ENCODE results near the gene ATP6V1G2.

Gene ATP6V1G2

DNA sequence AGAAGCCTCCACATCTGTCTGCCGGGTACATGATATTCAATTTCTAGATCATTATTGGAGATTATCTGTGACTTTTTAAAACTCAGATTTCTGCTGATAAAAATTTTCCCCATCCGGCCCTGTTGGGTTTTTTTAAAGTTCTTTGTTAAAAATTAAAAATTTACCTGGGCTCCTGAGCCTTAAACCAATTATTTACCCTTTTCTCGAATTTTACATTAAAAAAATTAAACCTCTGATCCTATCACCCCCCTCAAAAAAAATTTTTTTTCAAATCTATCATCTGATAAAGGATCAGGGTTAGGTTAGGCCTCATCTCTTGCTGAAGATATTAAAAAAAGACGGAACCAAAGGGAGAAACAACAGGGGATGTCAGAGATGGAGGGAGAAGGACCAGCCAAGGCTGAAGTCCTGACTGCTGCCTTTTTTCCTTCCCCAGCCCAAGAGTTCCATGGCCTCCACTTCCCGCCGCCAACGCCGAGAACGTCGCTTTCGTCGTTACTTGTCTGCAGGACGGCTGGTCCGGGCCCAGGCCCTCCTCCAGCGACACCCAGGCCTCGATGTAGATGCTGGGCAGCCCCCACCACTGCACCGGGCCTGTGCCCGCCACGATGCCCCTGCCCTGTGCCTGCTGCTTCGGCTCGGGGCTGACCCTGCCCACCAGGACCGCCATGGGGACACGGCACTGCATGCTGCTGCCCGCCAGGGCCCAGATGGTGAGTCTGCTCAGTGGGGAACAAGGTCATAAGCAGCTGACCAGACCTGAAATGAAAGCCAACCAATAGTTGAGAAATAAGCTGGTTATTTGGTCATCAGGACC lies 1.5 kb upstream of the ATP6V1G2 start:
- DNase-seq, result no peak

DNA sequence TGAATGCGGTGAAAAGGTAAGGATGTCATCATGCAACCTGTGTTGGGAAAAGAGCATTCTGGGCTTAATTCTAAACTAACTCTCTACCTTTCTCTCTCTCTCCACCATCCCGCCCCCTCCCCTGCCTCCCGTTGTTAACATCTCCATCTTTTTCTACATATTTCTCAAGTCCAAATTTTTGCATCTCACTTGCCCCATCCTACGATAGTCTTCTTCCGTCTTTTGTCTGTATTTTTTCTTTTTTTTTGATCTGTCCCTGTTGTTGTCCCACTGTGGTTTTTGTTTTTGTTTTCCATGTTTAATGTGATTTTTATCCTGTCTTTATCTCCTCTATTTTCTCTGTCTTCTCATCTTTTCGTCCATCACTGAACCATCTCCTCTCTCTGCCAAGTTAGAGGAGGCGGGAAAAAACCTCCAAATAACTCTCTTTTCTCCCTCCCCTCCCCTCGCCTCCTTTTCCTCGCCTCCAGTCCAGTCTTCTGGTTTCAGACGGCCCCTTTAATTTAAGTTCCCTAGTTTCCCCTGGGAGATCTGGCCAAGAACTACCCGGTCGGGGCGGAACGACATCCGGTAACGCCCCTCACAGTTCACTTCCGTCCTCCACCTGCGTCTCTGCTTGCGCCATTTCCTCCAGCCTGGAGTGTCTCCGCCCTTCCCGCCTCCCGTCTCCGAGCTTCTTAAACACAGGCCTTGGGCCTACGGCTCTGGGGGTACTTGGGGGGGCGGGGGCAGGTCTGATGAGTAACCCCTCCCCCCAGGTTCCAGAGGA lies 734 bp upstream of the ATP6V1G2 start, which contains the start of gene NFKBIL1:
Gene NFKBIL1 (plus strand): TSS at position 651 of the 769 bp plus-strand sequence. CDS start 87 bp downstream, at position 738.
- DNase-seq, result peak; percentile 91

DNA sequence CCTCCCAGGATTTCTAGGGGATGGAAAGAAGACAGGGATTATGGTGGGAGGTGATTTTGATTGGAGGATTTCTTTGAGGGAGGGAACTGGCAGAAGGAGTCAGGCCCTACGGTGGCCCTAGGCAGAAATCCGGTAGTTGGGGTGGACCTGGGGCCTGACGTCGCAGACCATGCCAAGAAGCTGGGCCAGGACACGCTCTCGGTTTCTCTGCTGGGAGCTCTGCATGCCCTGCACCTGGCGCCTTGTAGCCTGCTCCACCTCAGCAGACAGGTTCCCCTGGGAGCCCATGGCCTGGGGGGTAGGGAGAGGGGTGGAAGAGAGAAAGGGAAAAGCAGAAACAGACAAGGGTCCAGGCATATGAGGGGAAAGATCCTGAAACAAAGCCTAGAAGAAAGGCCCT lies 1.1 kb downstream of the ATP6V1G2 start:
- no peak for DNase-seq

DNA sequence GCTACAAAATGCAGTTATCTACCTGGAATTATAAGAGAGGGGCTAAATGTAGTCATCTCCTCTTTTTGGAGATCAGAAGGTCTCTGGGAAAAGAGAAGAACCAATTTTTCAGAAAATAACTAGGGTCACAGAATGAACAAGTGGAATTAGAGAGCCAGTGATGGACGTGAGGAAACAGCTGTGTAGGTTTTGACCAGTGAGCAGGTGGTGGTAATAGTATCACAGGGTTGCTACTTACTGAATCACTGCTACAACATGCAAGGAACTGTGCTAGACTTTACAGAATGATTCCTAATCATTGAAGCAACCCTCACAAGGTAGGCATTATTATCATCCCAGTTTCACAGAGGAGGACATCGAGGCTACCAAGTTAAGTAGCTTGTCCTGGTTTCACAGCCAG lies 1.7 kb downstream of the ATP6V1G2 start:
- DNase-seq, result no peak

DNA sequence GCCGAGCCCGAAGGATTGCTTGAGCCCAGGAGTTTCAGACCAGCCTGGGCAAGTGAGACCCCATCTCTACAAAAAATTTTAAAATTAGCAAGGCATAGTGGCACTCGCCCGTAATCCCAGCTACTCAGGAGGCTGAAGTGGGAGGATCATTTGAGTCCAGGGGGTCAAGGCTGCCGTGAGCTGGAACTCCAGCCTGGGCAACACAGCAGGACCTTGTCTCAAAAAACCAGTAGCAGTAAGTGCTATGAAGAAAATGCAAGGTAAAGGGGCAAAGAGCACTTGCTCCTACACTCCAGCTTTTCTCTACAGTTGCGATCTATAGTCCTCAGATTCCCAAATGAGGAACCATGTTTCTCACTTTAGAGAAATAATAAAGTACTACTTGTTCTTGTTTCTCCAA lies 2.8 kb downstream of the ATP6V1G2 start:
- no peak for DNase-seq

- peak; percentile 94 for DNase-seq
Measured at GRCh38 chr6:31541658-31542521, 4.5 kb downstream of the ATP6V1G2 start, which contains the start of gene DDX39B. Gene DDX39B (minus strand): TSS chr6:31542003. CDS start chr6:31540532, 1,471 bp downstream.

- DNase-seq, result peak; percentile 74
Measured at GRCh38 chr6:31541059-31541657, 5.2 kb downstream of the ATP6V1G2 start.

DNA sequence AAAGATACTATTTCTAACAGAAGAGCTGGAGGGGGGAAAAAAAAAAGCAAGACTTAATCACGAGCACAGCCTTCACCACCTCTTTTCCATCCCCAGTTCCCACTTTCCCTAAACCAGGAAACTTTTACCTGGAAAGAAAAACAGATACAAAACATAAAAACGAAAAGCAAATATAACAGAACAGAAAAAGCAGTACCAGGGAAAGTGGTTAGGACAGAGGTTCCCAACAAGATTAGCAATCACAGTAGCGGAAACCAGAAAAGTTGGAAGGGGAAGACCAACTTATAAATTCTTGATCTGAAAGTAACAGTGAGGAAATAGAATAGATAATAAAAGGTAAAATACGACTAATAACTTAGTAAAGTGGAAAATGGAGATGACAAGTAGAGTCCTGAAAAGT lies 5.8 kb downstream of the ATP6V1G2 start:
- no peak for DNase-seq

DNA sequence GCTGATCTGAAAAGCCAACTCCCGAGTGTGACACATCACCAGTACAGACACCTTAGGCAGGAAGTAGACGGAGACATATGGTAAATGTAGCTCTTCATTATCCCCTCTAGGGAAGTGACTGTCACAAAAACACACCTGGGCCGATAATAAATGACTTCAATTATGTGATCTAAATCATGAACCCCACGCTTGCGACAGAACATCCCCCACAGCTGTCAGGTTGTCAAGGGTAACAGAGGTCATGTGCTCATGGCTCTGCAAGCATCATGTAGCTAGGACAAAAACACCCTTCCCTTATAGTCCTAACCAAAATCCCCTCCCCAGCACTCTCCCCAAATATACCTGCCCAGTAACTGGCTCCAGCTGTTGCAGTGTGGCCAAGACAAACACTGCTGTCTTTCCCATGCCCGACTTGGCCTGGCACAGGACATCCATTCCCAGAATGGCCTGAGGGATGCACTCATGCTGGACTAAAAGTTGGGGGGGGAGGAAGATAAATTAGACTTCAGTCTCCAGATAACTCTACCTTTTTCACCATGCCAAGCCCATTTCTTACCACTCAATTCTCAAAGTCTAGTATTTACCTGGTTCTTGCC lies 7.5 kb downstream of the ATP6V1G2 start:
- no peak for DNase-seq

DNA sequence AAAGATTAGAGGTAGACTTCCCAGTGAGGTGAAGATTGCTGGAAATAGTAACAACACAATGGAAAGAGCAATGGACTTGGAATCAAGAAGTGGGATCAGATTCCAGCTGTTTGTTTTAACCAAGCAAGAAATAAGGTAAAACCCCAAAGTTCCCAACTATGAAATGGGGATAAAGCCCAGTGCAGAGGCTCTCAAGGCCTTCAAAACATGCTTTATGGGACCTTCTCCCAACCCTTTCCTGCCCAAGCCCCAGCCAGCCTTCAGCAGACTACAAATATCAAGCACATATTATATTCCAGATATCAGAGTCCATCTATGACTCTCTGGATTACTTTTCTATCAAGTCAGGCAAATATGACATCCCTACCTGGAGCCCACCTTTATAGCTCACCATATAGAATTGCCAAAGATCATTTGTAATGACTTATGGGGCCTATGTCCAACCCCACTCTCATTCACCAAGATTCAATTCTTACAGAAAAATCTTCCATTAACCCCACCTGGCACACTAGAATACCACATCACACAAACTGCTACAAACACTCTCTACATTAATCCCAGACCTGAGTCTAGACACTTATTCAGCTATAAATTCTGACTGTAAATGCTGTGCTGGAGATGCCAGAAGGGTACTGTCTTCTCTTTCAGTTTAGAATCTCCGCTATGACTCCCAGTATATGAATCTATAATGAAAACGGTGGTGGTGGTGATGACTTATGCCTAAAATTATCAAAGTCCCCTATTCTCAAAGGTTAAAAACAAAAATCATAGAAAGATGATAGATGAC lies 10.7 kb downstream of the ATP6V1G2 start:
- DNase-seq, result no peak

GRCh38 chr6:31534521-31535040 lies 11.8 kb downstream of the ATP6V1G2 start:
- DNase-seq, result no peak

DNA sequence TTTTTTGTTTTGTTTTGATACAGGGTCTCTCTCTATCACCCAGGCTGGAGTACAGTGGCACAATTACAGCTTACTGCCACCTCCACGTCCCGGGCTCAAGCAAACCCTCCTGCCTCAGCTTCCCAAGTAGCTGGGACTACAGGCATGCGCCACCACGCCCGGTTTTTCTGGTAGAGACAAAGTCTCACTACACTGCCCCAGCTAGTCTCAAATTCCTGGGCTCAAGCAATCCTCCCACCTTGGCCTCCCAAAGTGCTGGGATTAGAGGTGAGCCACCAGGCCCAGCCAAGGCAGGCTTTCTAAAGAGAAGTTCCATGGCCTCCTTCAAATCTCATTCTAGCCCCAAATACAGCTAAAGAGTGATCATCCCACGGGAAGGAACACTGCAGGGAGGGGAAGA lies 12.4 kb downstream of the ATP6V1G2 start:
- no peak for DNase-seq

DNA sequence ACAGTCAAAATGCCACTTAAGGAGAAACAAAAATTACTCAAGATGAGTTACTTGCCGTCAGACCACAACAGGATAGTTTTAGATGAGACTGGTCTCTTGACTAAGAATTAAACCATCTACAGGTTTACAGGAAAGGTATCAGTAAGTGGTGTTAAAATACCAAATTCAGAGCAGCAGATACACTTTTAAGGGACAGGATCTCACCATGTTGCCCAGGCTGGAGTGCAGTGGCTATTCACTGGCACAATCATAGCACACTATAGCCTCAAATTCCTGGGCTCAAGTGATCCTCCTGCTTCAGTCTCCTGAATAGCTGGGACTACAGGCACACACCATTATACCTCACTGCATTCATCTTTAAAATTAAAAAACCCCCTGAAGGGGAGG lies 13.0 kb downstream of the ATP6V1G2 start:
- DNase-seq, result no peak

DNA sequence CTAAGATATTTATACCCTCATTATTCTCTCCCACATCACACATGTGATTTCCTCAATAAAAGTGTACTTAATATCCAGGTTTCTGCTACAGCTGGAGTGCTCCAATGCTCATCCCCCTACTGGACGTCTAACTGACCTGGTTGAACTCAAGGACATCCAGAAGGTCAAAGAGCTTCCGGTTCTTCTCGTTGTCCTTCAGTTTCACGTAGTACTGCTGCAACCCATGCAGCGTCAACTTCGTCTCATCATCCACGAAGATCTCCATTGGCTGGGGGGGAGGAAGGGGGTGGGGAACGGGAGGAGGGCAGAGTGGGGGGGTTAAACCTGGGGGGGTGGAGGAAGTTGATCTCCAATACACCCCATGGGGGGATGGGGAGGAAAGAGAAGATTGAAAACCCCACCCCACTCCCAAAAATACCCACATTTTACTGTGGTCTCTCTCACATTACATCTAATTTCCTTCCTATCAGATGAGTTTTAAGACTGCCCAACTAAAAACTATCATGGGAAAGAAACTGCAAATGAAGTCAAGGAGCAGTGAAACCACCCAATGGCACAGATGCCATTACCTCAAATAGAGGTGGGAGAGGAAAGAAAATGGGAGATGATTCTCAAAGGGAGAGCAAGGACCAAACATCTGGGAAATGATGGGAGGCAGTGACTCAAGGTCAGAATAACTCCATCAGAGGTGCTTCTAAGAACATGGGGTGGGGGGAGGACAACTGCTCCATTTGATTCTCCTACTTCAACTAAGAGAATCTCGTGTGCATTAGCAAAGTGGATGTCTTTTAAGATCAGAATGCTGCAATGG lies 13.6 kb downstream of the ATP6V1G2 start:
- no peak for DNase-seq

- no peak for DNase-seq
Measured at GRCh38 chr6:31531771-31532643, 14.4 kb downstream of the ATP6V1G2 start.

GRCh38 chr6:31531162-31531561 lies 15.2 kb downstream of the ATP6V1G2 start:
- DNase-seq, result no peak

GRCh38 chr6:31530659-31531058 lies 15.7 kb downstream of the ATP6V1G2 start:
- no peak for DNase-seq

DNA sequence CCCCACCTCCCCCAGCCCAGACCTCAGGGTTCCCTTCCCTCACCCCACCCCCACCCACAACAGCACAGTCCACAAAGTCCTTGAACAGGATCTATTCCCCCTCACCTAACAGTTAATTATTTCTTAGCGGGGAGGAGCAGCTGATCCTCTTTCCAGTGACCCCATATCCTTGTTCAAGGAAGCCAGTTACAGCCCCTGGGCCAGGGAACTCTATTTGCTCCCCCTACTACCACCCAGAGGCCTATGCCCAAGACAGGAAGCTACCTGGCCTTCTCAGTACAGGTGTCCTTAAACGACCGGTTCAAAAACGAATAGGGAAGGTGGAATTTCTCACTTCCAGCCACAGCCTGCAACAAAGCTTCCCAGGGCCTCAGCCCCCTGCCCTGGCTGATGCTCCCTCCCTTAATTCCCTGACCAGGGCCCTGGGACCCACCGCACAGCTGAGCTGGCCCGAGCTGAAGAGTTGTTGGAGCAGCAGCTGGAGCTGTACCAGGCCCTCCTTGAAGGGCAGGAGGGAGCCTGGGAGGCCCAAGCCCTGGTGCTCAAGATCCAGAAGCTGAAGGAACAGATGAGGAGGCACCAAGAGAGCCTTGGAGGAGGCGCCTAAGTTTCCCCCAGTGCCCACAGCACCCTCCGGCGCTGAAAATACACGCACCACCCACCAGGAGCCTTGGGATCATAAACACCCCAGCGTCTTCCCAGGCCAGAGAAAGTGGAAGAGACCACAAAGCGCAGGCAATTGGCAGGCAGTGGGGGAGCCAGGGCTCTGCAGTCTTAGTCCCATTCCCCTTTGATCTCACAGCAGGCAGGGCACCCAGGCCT lies 16.9 kb downstream of the ATP6V1G2 start:
- no peak for DNase-seq

All from CD4-positive, alpha-beta T cell treated with Interleukin-17A for 4 hours (primary cell).